GM13976 (cell line): ENCODE results near the gene MRPS26.
"Not testable (repeated sequence)": the region's sequence is repeated elsewhere in the genome, so short reads cannot be mapped to it uniquely, and the experiment has no call there.

Source experiments
- DNase-seq: peaks from one replicate; pipeline ENCODE4 v3.0.0; 2012; ENCODE audit warnings: low spot score
- CTCF ChIP-seq: IDR thresholded peaks from 2 replicates; pipeline ENCODE4 v1.5.1; 2012; ENCODE audit warnings: borderline replicate concordance, mild to moderate bottlenecking; ENCODE audit not compliant: insufficient read depth; ENCODE audit errors: extremely low read depth, missing control alignments, control extremely low read depth
- in situ Hi-C: fragments of 300-500 bp; cut with MboI; formaldehyde crosslinking; loops from one replicate; pipeline ENCODE4 v1.12.0; 2022; ENCODE audit warnings: low sequenced_read_pairs, mixed read lengths, inconsistent platforms; ENCODE audit not compliant: unreplicated experiment

Gene MRPS26

DNA sequence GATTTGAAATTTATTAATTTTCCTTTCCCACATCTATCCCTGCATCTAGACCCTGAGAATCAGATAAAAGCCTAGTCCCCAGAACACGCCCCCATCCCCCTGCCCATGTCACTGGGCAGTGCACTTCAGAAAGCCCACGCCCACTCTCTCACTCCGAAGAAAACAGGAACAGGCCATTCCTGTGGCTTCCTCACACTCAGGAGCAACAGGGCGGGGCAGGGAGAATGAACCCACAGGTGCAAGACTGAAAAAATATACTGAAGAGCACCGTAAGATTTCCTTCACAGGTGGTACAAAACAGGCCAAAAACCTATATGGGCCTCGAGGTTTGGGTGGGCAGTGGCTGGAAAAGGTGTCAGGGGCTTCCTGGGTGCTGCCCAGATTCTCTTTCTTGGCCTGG, 29.0 kb downstream of the MRPS26 start:
- DNase-seq, result no peak
- in situ Hi-C loops, result no loop called here
- TF ChIP-seq CTCF, result no peak

GRCh38 chr20:3075315-3075714, 29.5 kb downstream of the MRPS26 start:
- in situ Hi-C loops, DNase-seq: not testable (repeated sequence)

GRCh38 chr20:3077618-3078134, 31.8 kb downstream of the MRPS26 start:
- in situ Hi-C loops, result no loop called here
- TF ChIP-seq CTCF, result no peak
- DNase-seq, result no peak

DNA sequence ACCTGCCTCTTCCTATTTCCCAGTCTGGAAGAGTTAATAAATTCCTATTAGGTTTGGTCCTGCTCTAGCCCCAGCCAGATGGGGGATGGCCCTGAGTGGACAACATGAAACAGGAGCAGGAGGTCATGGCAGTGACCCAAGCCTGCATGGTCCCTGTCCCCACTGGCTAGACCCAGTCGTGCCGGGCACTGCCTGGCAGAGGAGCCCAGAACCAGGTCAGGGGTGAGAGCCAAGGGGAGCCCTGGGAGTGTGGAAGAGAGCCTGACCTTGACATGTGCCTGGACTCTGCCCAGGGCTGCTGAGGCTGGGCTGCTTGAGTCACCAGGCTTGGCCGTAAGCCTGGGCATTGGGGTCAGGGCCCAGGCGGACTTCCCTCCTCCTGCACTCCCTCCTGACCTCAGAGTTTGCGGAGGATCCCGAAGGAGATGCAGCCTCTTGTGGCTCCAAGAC, 35.1 kb downstream of the MRPS26 start:
- no peak for DNase-seq
- in situ Hi-C loops, result no loop called here
- TF ChIP-seq CTCF, result no peak

GRCh38 chr20:3081641-3082040, 35.8 kb downstream of the MRPS26 start:
- DNase-seq, result no peak
- in situ Hi-C loops, result no loop called here
- TF ChIP-seq CTCF, result no peak

DNA sequence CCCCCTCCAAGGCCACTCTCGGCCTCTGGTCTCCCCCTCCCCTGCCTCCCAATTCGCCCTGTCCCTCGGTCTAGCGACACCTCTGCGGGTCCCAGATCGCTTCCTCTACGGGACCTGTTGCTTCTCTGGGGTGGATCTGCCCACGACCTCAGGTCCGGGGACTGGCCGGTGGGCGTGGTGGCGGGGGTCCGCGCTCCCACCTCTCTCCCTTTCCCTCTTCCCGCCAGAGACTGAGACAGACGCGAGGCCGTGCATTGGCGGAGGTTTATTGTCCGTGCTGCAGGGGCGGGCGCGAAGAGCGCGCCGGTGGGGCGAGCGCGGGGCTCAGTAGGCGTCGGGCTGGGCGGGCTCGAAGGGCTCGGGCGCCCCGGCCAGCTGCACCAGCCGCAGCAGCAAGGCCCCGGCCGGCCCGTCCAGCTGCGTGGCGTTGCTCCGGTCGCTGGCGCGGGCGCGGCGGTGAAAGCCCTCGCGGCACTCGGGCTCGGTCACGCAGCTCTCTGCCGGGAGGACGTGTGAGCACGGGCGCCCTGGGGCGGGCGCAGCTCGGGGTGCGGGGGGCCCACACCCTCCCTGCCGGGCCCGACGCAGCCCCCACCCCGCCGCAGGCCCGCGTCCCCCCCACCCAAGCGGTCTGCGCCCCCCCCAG, 36.6 kb downstream of the MRPS26 start:
- DNase-seq, result no peak
- in situ Hi-C loops, result no loop called here
- TF ChIP-seq CTCF, result no peak
